Epithelial cell of proximal tubule (primary cell): Measurements from ENCODE around the gene PIPOX. TPM values are rescaled to one million over a fixed set of nuclear protein-coding genes. Genes with fewer than 3 reads are reported as not detected.

Source experiments
- DNase-seq: peaks from one replicate; pipeline ENCODE4 v3.0.0-alpha.2; 2011; ENCODE audit warnings: low read depth
- H3K4me3 ChIP-seq: 2 replicates; pipeline ENCODE4 v1.5.1; 2011; ENCODE audit warnings: low read depth, mild to moderate bottlenecking, low read length
- CTCF ChIP-seq: conservative IDR thresholded peaks from 2 replicates; pipeline ENCODE4 v1.5.1; 2012; ENCODE audit warnings: low read depth, mild to moderate bottlenecking, low read length
- total RNA-seq: library from RNA; depleted of rRNA; stranded (reverse); fragments of >200 nt; gene quantifications from 2 replicates; pipeline ENCODE4 v1.2.3, GENCODE V29; 2015

PIPOX gene
- total RNA-seq, 1 donor from 2014 or later = 0.35 TPM

- no peak for TF ChIP-seq CTCF
- no peak for DNase-seq
Measured at GRCh38 chr17:29070781-29071180, 27.8 kb downstream of the PIPOX start.

GRCh38 chr17:29071303-29071702 is 28.4 kb downstream of the PIPOX start:
- TF ChIP-seq CTCF = no peak
- no peak overlapping the region for H3K4me3 ChIP-seq
- no peak for DNase-seq

More at GRCh38 chr17:29070781-29071180, 27.8 kb downstream of the PIPOX start:
- no peak overlapping the region for H3K4me3 ChIP-seq

- no peak for DNase-seq
- no peak for TF ChIP-seq CTCF
Measured at GRCh38 chr17:29073045-29073444, 30.1 kb downstream of the PIPOX start.

GRCh38 chr17:29073520-29073919 is 30.6 kb downstream of the PIPOX start:
- no peak for DNase-seq
- TF ChIP-seq CTCF = no peak
- H3K4me3 ChIP-seq = no peak overlapping the region

More at GRCh38 chr17:29073045-29073444, 30.1 kb downstream of the PIPOX start:
- no peak overlapping the region for H3K4me3 ChIP-seq

GRCh38 chr17:29074488-29074887 is 31.5 kb downstream of the PIPOX start:
- no peak overlapping the region for H3K4me3 ChIP-seq
- no peak for DNase-seq
- no peak for TF ChIP-seq CTCF

GRCh38 chr17:29076087-29076486 is 33.1 kb downstream of the PIPOX start:
- no peak for TF ChIP-seq CTCF
- no peak for DNase-seq
- no peak overlapping the region for H3K4me3 ChIP-seq

- no peak for DNase-seq
- no peak overlapping the region for H3K4me3 ChIP-seq
- TF ChIP-seq CTCF = no peak
Measured at GRCh38 chr17:29076722-29077121, 33.8 kb downstream of the PIPOX start.
